SK-N-SH treated with all-trans-retinoic acid at 6 μM for 48 hours (cell line): ENCODE results near the gene LAMA3.

ENCODE experiments used
- ATAC-seq: fragments of 200-7000 bp; cut with Tn5 transposase; 3 replicates; pipeline ENCODE4 v1.9.1; 2020; ENCODE audit warnings: mild to moderate bottlenecking, moderate library complexity
- ARNTL ChIP-seq: fragments of 450-650 bp; formaldehyde crosslinking; IDR thresholded peaks from 2 replicates; pipeline ENCODE4 v1.5.0; 2020; ENCODE audit warnings: low read depth, mild to moderate bottlenecking, moderate library complexity, borderline replicate concordance
- BACH2 ChIP-seq: fragments of 250-450 bp; sonication (Bioruptor Pico); IDR thresholded peaks from 2 replicates; pipeline ENCODE4 v1.9.0; 2021; ENCODE audit warnings: mild to moderate bottlenecking, borderline replicate concordance
- CREB5 ChIP-seq: fragments of 250-450 bp; sonication (Bioruptor Pico); IDR thresholded peaks from 2 replicates; pipeline ENCODE4 v1.5.1; 2020; ENCODE audit warnings: low read depth, mild to moderate bottlenecking, moderate library complexity
- ISL1 ChIP-seq: fragments of 250-450 bp; sonication (Bioruptor Pico); IDR thresholded peaks from 2 replicates; pipeline ENCODE4 v2.1.2; 2022; ENCODE audit warnings: mild to moderate bottlenecking, moderate library complexity
- OSR1 ChIP-seq: fragments of 250-450 bp; sonication (Bioruptor Pico); IDR thresholded peaks from 2 replicates; pipeline ENCODE4 v1.8.0; 2022; ENCODE audit warnings: moderate library complexity, mild to moderate bottlenecking, inconsistent platforms
- PATZ1 ChIP-seq: fragments of 250-450 bp; sonication (Bioruptor Pico); IDR thresholded peaks from 2 replicates; pipeline ENCODE4 v1.8.0; 2020; ENCODE audit warnings: mild to moderate bottlenecking, moderate library complexity, borderline replicate concordance
- POU6F1 ChIP-seq: fragments of 250-450 bp; sonication (Bioruptor Pico); IDR thresholded peaks from 2 replicates; pipeline ENCODE4 v1.8.0; 2021; ENCODE audit warnings: low read depth, mild to moderate bottlenecking, moderate library complexity, borderline replicate concordance
- PPARA ChIP-seq: fragments of 250-450 bp; sonication (Bioruptor Pico); IDR thresholded peaks from 2 replicates; pipeline ENCODE4 v1.5.0; 2020; ENCODE audit warnings: mild to moderate bottlenecking, borderline replicate concordance
- RARB ChIP-seq: fragments of 250-450 bp; sonication (Bioruptor Pico); IDR thresholded peaks from 2 replicates; pipeline ENCODE4 v1.8.0; 2021; ENCODE audit warnings: mild to moderate bottlenecking, moderate library complexity
- SNAI2 ChIP-seq: fragments of 250-450 bp; sonication (Bioruptor Pico); IDR thresholded peaks from 2 replicates; pipeline ENCODE4 v1.5.0; 2020; ENCODE audit warnings: mild to moderate bottlenecking, moderate library complexity
- TCF4 ChIP-seq: fragments of 250-450 bp; sonication (Bioruptor Pico); IDR thresholded peaks from 2 replicates; pipeline ENCODE4 v1.8.0; 2021; ENCODE audit warnings: mild to moderate bottlenecking, moderate library complexity, borderline replicate concordance
- TOX ChIP-seq: fragments of 250-450 bp; sonication (Bioruptor Pico); IDR thresholded peaks from 2 replicates; pipeline ENCODE4 v1.8.0; 2021; ENCODE audit warnings: mild to moderate bottlenecking, moderate library complexity, borderline replicate concordance
- ZFP30 ChIP-seq: fragments of 450-650 bp; formaldehyde crosslinking; IDR thresholded peaks from 2 replicates; pipeline ENCODE4 v1.5.0; 2022; ENCODE audit warnings: mild to moderate bottlenecking, moderate library complexity
- ZNF565 ChIP-seq: fragments of 450-650 bp; formaldehyde crosslinking; conservative IDR thresholded peaks from 2 replicates; pipeline ENCODE4 v1.5.0; 2020; ENCODE audit warnings: low read depth, mild to moderate bottlenecking, moderate library complexity
- ZNF70 ChIP-seq: fragments of 450-650 bp; formaldehyde crosslinking; IDR thresholded peaks from 2 replicates; pipeline ENCODE4 v1.5.0; 2020; ENCODE audit warnings: mild to moderate bottlenecking, moderate library complexity
- ZNF8 ChIP-seq: fragments of 450-650 bp; formaldehyde crosslinking; IDR thresholded peaks from 2 replicates; pipeline ENCODE4 v1.5.0; 2020; ENCODE audit warnings: mild to moderate bottlenecking, moderate library complexity
- TF ChIP-seq, protein P1 (sequence below): fragments of 250-450 bp; sonication (Bioruptor Pico); IDR thresholded peaks from 2 replicates; pipeline ENCODE4 v1.5.1; 2021; ENCODE audit warnings: mild to moderate bottlenecking, moderate library complexity

The LAMA3 gene

DNA sequence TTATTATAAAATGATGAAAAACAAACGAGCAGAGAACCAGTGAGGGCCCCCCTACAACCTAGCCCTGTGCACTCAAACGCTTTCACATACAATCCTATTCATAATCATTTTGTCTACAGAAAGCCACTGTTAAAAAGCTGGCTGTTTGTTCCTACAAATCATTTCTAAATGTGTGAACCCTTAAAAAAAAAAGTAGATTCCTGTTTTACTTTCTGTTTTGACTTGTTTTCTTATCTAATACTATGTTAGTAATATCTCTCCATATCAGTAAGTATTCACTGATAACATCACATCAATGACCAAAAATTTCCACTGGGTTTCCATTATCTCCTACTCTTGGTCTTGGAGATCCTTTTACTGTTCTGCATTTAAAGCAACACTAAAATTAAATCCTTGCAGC is 196.5 kb downstream of the LAMA3 start (continued):
- TF ChIP-seq, protein P1, sequence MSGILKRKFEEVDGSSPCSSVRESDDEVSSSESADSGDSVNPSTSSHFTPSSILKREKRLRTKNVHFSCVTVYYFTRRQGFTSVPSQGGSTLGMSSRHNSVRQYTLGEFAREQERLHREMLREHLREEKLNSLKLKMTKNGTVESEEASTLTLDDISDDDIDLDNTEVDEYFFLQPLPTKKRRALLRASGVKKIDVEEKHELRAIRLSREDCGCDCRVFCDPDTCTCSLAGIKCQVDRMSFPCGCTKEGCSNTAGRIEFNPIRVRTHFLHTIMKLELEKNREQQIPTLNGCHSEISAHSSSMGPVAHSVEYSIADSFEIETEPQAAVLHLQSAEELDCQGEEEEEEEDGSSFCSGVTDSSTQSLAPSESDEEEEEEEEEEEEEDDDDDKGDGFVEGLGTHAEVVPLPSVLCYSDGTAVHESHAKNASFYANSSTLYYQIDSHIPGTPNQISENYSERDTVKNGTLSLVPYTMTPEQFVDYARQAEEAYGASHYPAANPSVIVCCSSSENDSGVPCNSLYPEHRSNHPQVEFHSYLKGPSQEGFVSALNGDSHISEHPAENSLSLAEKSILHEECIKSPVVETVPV (CRISPR knock-in tag), result no peak
- TF ChIP-seq ZNF8 (CRISPR knock-in tag) (no peak), ZNF70 (CRISPR knock-in tag) (no peak), TCF4 (CRISPR knock-in tag) (no peak), CREB5 (CRISPR knock-in tag) (no peak)

DNA sequence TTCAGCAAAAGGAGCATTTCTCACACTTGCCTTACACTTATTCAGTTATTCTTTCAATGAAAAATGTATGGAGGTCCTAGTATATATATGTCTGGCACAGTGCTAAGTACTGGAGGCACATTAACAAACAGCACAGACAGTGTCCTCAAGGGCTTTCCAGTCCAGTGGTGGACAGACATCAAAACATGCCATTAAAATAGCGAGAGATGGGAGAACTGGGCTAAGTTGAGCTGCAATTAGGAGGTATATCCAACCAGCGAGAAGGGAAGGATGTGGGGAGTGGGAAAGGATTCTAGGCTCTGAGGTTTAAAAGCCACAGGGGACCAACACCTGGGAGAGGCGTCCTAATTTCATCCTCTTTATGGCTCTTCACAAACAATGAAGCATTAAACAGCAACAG is 197.8 kb downstream of the LAMA3 start:
- no peak for ATAC-seq
- TF ChIP-seq CREB5 (CRISPR knock-in tag) (no peak), ISL1 (CRISPR knock-in tag) (no peak), PATZ1 (CRISPR knock-in tag) (no peak), ZNF565 (CRISPR knock-in tag) (no peak), OSR1 (CRISPR knock-in tag) (no peak), BACH2 (CRISPR knock-in tag) (no peak)
- TF ChIP-seq, protein P1 (CRISPR knock-in tag), result no peak
- TF ChIP-seq, all 23 proteins: peak for 0

GRCh38 chr18:23887493-23887892 is 198.2 kb downstream of the LAMA3 start:
- TF ChIP-seq CREB5 (CRISPR knock-in tag) (no peak), ZFP30 (CRISPR knock-in tag) (no peak), RARB (no peak)
- ATAC-seq, result no peak

DNA sequence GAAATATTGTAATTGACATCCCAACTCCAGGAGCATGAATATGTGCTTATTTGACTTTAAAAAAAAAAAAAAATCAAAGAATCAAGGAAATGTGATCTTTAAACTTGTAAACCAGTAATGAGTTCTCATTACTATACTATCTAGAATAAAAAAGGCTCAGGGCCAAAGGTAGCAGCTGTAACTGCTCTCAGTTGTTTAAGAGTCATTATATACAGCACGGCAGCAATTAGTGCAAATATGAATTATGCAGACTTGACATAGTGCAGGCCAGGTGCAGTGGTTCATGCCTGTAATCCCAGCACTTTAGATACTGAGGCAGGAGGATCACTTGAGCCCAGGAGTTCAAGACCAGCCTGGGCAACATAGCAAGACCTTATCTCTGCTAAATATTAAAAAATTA is 199.6 kb downstream of the LAMA3 start:
- ATAC-seq, result no peak
- TF ChIP-seq ARNTL (CRISPR knock-in tag) (no peak), PPARA (CRISPR knock-in tag) (no peak), RARB (no peak), ZNF565 (CRISPR knock-in tag) (no peak), ZFP30 (CRISPR knock-in tag) (no peak), TOX (no peak), ZNF70 (CRISPR knock-in tag) (no peak), ZNF8 (CRISPR knock-in tag) (no peak), BACH2 (CRISPR knock-in tag) (no peak), PATZ1 (CRISPR knock-in tag) (no peak), POU6F1 (no peak), SNAI2 (CRISPR knock-in tag) (no peak), ISL1 (CRISPR knock-in tag) (no peak)
- TF ChIP-seq, protein P1 (CRISPR knock-in tag), result no peak
